Gastroesophageal sphincter (tissue), 3 donors: ENCODE measurements around the gene MAP3K10.

ENCODE experiments used
- POLR2A ChIP-seq, 2 donors: fragments of 450-650 bp; IDR thresholded peaks; one replicate each; pipeline ENCODE4 v1.6.1; 2017; ENCODE audit warnings: antibody characterized with exemption in 2 of 2, mild to moderate bottlenecking in 2 of 2, moderate library complexity in 1 of 2
- POLR2AphosphoS5 ChIP-seq: sonication (generic); formaldehyde crosslinking; IDR thresholded peaks from one replicate; pipeline ENCODE4 v1.6.1; 2017; ENCODE audit warnings: antibody characterized with exemption
- TF ChIP-seq, protein P1 (sequence below), 4 experiments: fragments of 200-600 bp in 2 of 4; fragments of 450-650 bp in 2 of 4; sonication (generic) in 1 of 4; IDR thresholded peaks; one replicate each; pipeline ENCODE4 v1.5.1; 2017 to 2019; ENCODE audit warnings: antibody characterized with exemption in 4 of 4, mild to moderate bottlenecking in 2 of 4, moderate library complexity in 2 of 4

DNA sequence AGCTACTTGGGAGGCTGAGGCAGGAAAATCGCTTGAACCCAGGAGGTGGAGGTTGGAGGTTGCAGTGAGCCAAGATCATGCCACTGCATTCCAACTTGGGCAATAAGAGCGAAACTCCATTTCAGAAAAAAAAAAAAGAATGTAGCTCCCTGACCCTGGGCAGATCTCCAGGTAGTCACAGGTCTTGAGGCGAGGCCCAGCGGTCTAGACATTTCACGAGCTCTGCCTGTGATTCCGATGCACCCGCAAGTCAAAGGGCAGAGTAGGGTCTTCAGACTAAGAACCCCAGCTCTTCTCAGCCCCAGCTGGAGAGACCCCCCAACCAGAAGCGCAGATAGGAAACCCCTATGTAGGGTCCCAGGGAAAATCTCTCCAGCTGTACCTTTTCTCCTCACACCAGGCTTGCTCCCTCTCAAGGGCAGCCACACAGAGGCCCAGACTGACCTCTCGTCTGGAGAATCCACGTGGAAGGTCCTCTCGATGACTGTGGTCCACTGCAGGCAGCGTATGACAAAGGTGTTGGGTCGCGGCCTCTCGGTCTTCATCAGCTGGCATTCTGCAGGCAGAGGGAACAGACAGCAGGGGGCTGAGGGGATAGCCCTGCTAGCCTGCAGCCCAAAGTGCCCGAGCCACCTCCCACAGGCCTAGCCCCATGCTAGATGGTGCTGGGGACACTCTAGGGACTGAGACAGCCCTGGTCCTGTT lies 63.6 kb downstream of the MAP3K10 start:
- TF ChIP-seq, protein P1, sequence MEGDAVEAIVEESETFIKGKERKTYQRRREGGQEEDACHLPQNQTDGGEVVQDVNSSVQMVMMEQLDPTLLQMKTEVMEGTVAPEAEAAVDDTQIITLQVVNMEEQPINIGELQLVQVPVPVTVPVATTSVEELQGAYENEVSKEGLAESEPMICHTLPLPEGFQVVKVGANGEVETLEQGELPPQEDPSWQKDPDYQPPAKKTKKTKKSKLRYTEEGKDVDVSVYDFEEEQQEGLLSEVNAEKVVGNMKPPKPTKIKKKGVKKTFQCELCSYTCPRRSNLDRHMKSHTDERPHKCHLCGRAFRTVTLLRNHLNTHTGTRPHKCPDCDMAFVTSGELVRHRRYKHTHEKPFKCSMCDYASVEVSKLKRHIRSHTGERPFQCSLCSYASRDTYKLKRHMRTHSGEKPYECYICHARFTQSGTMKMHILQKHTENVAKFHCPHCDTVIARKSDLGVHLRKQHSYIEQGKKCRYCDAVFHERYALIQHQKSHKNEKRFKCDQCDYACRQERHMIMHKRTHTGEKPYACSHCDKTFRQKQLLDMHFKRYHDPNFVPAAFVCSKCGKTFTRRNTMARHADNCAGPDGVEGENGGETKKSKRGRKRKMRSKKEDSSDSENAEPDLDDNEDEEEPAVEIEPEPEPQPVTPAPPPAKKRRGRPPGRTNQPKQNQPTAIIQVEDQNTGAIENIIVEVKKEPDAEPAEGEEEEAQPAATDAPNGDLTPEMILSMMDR (IDR thresholded peaks at IDR 0.05) = no peak
- TF ChIP-seq POLR2A (IDR thresholded peaks at IDR 0.05) = no peak
- TF ChIP-seq POLR2AphosphoS5 = no peak
